Stomach smooth muscle (tissue), 2 donors: Measurements from ENCODE around the gene FYN.
A peak's percentile ranks its signal among the peaks of the same experiment; 100 is the strongest.

Source experiments
- H3K27ac ChIP-seq: one replicate; pipeline ENCODE4 v1.7.0; 2013; ENCODE audit warnings: mild to moderate bottlenecking, low read length, inconsistent platforms
- H3K27me3 ChIP-seq, 2 donors: one replicate each; pipeline ENCODE4 v1.7.0; 2013; ENCODE audit warnings: low read length in 2 of 2; ENCODE audit not compliant: insufficient read depth in 2 of 2, control insufficient read depth in 1 of 2
- H3K36me3 ChIP-seq, 2 donors: one replicate each; pipeline ENCODE4 v1.7.0; 2013; ENCODE audit warnings: low read length in 2 of 2; ENCODE audit not compliant: control insufficient read depth in 2 of 2, insufficient read depth in 2 of 2
- H3K4me1 ChIP-seq: one replicate; pipeline ENCODE4 v1.7.0; 2013; ENCODE audit warnings: low read length; ENCODE audit not compliant: control insufficient read depth, insufficient read depth
- H3K4me3 ChIP-seq, 2 donors: one replicate each; pipeline ENCODE4 v1.7.0; 2013; ENCODE audit warnings: low read length in 2 of 2
- H3K9ac ChIP-seq, 2 donors: one replicate each; pipeline ENCODE4 v1.7.0; 2013; ENCODE audit warnings: low read length in 2 of 2, mild to moderate bottlenecking in 1 of 2
- H3K9me3 ChIP-seq, 2 donors: one replicate each; pipeline ENCODE4 v1.7.0; 2013; ENCODE audit warnings: low read length in 2 of 2; ENCODE audit not compliant: control insufficient read depth in 2 of 2
- donor health status: healthy.
- donor health status: Pancreatic carcinoma.

Gene FYN

DNA sequence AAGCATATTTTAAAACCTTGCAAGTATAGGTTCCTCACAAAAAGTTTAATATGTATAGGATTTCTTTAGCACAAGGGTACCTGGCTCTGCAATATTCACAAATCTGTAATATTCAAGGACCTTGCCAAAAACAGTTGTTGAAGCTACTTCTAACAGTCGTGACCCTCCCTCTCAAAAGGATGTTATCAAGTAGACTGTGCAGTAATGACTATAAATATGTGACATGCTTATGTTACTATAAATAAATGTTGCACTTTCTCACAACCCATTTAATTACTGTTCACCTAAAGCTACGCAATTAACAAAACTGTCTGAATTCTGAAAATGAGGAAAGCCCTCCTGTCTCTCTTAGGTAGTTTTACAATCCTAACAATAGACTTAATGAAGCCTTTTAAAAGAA lies 41.8 kb downstream of the FYN start:
- Histone ChIP-seq H3K9ac (no peak overlapping the region), H3K4me3 (no peak overlapping the region), H3K27me3 (no peaks in the 10 kb centered on the region), H3K4me1 (no peaks in the 10 kb centered on the region), H3K9me3 (no peaks in the 10 kb centered on the region), H3K27ac (no peak overlapping the region), H3K36me3 (peaks cover 0 to 2% of the 10 kb centered on the region in 2 donors)

DNA sequence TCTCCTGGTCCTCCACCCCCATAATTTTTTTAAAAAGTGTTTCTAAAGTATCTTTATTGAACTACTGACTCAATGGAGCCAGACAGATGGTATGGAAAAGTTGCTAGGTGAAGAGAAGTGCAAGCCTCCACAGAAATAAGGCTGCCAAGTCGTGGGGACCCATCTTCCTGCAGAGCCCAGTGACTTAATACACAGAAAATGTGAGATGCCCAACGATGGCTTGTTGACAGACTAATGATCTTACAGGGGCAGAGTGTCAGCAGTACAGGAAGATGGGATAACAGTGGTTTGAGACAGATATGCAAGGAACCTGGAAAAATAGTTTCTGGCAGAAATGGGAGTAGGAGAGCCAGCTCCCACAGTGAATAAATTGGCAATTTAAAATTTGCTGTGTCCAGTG lies 43.3 kb downstream of the FYN start:
- no peak overlapping the region for H3K4me3 ChIP-seq
- no peaks in the 10 kb centered on the region for H3K9me3 ChIP-seq
- peaks cover 0 to 2% of the 10 kb centered on the region in 2 donors for H3K36me3 ChIP-seq
- no peaks in the 10 kb centered on the region for H3K4me1 ChIP-seq
- H3K27me3 ChIP-seq = no peaks in the 10 kb centered on the region
- H3K27ac ChIP-seq = no peak overlapping the region
- no peak overlapping the region for H3K9ac ChIP-seq

DNA sequence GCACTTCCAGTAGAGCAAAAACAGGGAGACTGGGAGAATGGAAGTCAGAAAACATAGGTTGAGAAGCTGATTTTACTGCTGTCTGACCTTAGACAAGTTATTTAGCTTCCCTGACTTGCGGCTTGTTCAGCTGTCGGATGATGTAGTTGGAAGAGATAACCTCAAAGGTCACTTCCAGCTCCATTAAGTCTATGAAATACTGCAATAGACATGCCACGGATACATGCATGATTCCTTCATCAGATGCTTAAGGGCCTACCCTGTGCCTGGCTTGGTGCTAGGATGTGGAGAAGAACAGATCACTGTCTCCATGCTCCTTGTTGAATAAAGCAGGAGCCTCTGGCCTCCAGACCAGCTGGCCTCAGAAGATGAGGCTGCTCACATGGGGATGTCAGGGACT lies 43.7 kb downstream of the FYN start:
- H3K4me1 ChIP-seq = no peaks in the 10 kb centered on the region
- no peak overlapping the region for H3K4me3 ChIP-seq
- H3K27ac ChIP-seq = no peak overlapping the region
- no peaks in the 10 kb centered on the region for H3K27me3 ChIP-seq
- no peak overlapping the region for H3K9ac ChIP-seq
- H3K9me3 ChIP-seq = no peaks in the 10 kb centered on the region
- H3K36me3 ChIP-seq = peaks cover 0 to 2% of the 10 kb centered on the region in 2 donors

DNA sequence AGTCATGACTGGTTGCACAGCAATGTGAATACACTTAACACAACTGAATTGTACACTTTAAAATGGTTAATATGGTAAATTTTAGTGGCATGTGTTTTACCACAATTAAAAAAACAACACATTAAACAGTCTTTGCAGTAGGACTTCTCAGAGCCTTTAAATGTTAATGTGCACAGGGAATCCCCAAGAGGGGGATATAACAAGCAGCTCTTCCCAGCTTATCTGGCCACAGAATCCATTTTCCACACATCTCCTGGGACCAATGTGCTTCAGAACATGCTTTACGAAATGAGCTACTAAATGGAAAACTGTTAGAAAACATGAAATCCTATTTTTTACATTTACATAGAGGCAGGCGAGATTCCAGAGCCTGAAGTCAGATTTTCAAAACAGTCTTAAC lies 44.4 kb downstream of the FYN start:
- Histone ChIP-seq H3K27me3 (no peaks in the 10 kb centered on the region), H3K4me1 (no peaks in the 10 kb centered on the region), H3K4me3 (no peak overlapping the region), H3K9ac (no peak overlapping the region), H3K9me3 (no peaks in the 10 kb centered on the region), H3K36me3 (no peaks in the 10 kb centered on the region), H3K27ac (no peak overlapping the region)

DNA sequence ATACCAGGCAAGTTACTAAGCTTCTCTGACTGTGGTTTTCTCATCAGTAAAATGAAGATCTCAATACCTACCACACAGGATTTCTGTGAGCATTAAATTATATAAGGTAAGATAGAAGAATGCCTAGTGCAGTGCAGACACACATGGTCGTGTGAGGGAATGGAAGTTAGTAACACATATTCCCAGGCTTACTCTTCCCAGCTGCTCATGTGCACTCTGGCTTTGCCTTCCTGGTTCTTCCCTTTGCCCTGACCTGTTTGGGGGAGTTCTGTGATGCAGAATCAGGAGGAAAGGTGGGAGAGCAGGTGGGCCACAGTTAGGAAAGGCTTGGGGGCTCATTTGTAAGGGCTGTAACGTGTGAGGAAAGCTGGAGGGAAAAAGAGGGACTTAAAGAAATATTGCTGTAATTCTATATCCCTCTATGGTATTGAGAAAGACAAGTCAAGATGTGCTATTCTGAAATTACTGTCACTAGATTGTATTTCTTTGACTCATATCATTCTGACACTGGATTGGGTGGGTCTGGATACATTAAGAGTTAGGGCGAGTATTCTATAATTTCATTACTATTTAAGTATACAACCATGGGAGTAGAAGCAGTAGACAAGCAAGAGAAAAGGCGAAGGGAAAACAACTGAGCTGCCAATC lies 47.7 kb downstream of the FYN start:
- Histone ChIP-seq H3K9ac (no peak overlapping the region), H3K27ac (no peak overlapping the region)

DNA sequence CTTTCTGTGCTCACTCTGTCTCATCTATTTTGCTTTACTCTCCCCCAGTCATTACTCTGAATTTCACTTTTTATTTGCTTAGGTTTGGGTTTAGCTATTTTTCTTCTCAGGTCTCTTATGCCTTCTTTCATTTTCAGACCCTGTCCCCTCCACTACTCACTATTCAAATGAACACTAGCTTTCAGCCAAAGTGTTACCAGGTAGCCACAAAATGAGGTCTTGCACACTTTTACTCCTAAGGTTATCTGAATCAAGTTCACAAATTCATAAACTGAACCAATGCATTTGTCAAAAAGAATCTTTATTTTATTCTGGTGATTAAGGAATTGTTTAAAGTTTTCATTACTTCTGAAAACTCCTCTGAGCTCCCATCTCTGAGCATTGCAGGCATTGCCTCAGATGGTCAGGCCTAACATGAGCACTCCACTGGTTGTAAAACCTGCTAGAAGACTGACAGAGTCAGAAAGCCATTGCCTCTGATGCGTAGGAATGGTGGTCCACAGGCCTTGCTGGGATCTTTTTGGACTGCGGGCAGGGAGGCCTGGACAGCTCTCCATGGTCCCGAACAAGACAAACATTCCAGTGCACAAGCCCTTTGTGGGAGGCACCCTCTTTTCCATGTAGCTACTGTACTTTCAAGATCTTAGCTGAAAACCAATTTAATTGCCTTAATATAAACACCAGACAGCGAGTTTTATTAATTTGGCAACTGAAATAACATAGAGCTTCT lies 48.5 kb downstream of the FYN start:
- no peak overlapping the region for H3K9ac ChIP-seq
- no peak overlapping the region for H3K27ac ChIP-seq
- H3K4me3 ChIP-seq = no peak overlapping the region

More for the DNA sequence above, 47.7 kb downstream of the FYN start:
- Histone ChIP-seq H3K4me3 (no peak overlapping the region), H3K36me3 (no peaks in the 10 kb centered on the region), H3K4me1 (no peaks in the 10 kb centered on the region), H3K9me3 (no peaks in the 10 kb centered on the region), H3K27me3 (no peaks in the 10 kb centered on the region)

DNA sequence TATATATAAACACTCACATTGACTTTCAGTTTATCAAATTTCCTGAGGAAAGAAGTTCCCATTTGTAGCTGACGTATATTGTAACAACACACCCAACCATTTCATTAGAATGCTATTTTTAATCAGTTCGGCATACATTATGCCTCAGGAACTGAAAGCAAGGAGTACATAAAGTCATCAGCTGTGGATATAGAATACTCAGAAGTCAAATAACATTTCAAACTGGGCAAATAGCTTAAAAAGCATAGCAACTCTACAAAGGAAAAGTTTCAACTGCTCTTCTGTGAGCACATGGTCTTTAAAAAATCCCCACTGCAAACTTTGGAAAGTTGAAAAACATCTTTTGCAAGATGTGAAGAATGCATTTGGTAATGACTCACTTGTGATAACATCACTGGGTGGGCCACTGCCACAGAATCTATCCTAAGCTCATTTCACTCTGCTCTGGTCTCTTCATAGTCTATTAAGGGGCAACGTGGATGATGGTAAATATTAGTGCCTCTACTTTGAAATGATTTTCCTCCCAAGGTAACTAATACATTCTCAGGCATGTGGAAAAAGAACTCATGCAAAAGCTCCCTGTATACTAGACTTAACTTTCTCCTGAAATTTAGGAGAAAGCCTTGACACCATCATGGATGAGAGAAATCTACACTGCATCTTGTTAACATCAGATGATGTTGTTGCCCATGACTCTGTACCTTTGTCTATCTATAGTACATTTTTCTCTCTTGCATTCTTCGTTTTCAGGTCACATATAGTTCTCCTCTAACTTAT lies 49.2 kb downstream of the FYN start:
- Histone ChIP-seq H3K9me3 (no peaks in the 10 kb centered on the region), H3K9ac (no peak overlapping the region), H3K4me1 (no peaks in the 10 kb centered on the region), H3K27ac (peak overlapping the region; percentile 3), H3K27me3 (no peaks in the 10 kb centered on the region), H3K4me3 (no peak overlapping the region), H3K36me3 (no peaks in the 10 kb centered on the region)

More for the DNA sequence above, 48.5 kb downstream of the FYN start:
- no peaks in the 10 kb centered on the region for H3K27me3 ChIP-seq
- no peaks in the 10 kb centered on the region for H3K9me3 ChIP-seq
- no peaks in the 10 kb centered on the region for H3K4me1 ChIP-seq
- H3K36me3 ChIP-seq = no peaks in the 10 kb centered on the region

DNA sequence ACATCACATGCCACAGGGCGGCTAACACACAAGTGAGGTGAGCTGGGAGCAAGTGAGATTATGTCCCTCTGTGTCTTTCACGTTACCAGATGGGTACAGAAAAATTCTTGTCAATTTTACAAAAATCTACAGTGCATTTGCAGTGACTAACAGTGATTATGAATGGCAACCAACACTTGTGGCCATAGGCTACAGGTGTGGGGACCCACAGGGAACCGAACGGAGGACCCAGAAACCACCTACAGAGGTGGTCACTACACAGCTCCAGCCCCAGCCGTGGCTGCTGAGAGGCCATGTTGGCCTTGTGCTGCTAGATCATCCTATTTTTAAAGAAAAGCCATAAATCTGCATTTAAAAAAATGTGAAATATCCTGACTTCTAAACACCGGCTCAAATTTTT lies 50.2 kb downstream of the FYN start:
- H3K27me3 ChIP-seq = no peaks in the 10 kb centered on the region
- no peak overlapping the region for H3K9ac ChIP-seq
- H3K9me3 ChIP-seq = no peaks in the 10 kb centered on the region
- H3K4me1 ChIP-seq = no peaks in the 10 kb centered on the region
- no peak overlapping the region for H3K4me3 ChIP-seq
- H3K27ac ChIP-seq = no peak overlapping the region
- no peaks in the 10 kb centered on the region for H3K36me3 ChIP-seq

DNA sequence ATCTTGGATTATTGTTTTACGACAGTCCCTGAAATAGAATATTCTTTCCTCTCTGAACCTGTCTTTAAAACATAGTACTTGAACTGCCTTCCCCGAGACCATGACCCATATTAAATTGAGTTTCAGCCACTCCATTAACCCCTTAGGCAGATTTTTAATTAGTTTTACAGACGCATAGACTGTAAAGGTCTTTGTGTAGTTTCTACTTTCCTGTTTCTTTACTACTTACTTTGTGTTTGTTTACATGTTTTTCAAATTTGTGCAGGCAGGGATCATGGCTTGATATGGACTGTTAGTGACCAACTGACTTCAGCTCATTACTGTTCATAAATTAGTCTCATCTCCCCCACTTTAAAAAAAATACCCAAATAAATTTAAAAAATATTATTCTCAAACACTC lies 53.8 kb downstream of the FYN start:
- Histone ChIP-seq H3K27ac (no peak overlapping the region), H3K4me3 (no peak overlapping the region), H3K9ac (no peak overlapping the region)

DNA sequence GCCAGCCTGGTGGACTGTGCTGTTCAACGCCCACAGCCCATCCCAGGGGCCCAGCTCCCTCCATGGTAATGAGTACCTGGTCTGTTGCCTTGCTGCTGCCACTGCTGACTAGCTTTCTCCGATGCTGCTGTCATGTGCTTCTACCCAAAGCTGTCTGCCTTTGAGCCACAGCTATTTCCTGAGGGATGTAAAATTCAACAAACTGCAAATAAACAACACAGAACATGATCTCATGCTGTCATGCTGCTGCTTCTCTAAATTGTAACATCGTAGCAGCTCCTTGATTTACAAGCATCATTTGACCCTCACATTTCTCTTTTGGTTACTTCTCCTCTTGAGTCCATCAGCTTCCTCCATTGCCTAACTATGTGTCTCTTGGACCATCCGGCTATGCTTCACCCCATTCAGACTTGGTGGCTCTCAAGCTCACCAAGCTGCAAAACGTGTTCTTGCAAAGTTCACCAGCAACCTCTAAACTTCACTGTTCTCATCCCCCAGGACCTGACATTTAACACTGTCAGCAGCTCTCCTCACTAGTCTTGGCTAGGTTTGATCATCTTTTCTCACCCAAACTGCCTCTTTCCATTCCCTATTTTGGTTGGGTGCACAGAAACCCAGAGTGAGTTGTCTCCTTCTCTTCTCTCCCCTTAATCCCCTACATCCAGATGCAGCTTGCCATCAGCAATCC lies 54.6 kb downstream of the FYN start:
- Histone ChIP-seq H3K27me3 (no peaks in the 10 kb centered on the region), H3K4me1 (peaks cover 2% of the 10 kb centered on the region), H3K36me3 (no peaks in the 10 kb centered on the region), H3K9me3 (no peaks in the 10 kb centered on the region), H3K9ac (no peak overlapping the region), H3K27ac (no peak overlapping the region), H3K4me3 (no peak overlapping the region)

More for the DNA sequence above, 53.8 kb downstream of the FYN start:
- H3K9me3 ChIP-seq = no peaks in the 10 kb centered on the region
- no peaks in the 10 kb centered on the region for H3K27me3 ChIP-seq
- no peaks in the 10 kb centered on the region for H3K36me3 ChIP-seq
- peaks cover 2% of the 10 kb centered on the region for H3K4me1 ChIP-seq
